GM12872 (cell line): ENCODE measurements around the gene DNM1L.

ENCODE experiments used
- CTCF ChIP-seq: IDR thresholded peaks from 3 replicates; pipeline ENCODE4 v1.5.1; 2011; ENCODE audit warnings: low read depth, mild to moderate bottlenecking, low read length, moderate library complexity; ENCODE audit not compliant: insufficient read depth

Gene DNM1L

GRCh38 chr12:32680787-32681186 lies 1.7 kb downstream of the DNM1L start:
- TF ChIP-seq CTCF = no peak

GRCh38 chr12:32681272-32681671 lies 2.2 kb downstream of the DNM1L start:
- TF ChIP-seq CTCF = no peak

- TF ChIP-seq CTCF = no peak
Measured at GRCh38 chr12:32686340-32686739, 7.2 kb downstream of the DNM1L start.

GRCh38 chr12:32688786-32689185 lies 9.7 kb downstream of the DNM1L start:
- no peak for TF ChIP-seq CTCF

- no peak for TF ChIP-seq CTCF
Measured at GRCh38 chr12:32690927-32691326, 11.8 kb downstream of the DNM1L start.

GRCh38 chr12:32692358-32692757 lies 13.3 kb downstream of the DNM1L start:
- TF ChIP-seq CTCF = no peak

- no peak for TF ChIP-seq CTCF
Measured at GRCh38 chr12:32693036-32693435, 13.9 kb downstream of the DNM1L start.

- no peak for TF ChIP-seq CTCF
Measured at GRCh38 chr12:32695787-32696186, 16.7 kb downstream of the DNM1L start.
